MCF 10A (cell line): ENCODE measurements around the gene PGK1. TPM values are rescaled to one million over a fixed set of nuclear protein-coding genes. Genes with fewer than 3 reads are reported as not detected.

Source experiments
- BruUV-seq: library from RNA; stranded (reverse); fragments of 400-500 nt; replicated peaks from 2 replicates; lab custom pipeline; 2021; lab: Mats Ljungman, UMichigan
- CTCF ChIA-PET: fragments of 300-600 bp; sonication (Branson Sonifier 250); formaldehyde crosslinking; extraction: SDS; loops from one replicate; lab custom pipeline; 2021; ENCODE audit warnings: antibody characterized with exemption, inconsistent platforms; lab: Yijun Ruan, JAX
- POLR2A ChIA-PET: fragments of 300-600, 350-650 bp; sonication (Branson Sonifier 250); formaldehyde crosslinking; extraction: SDS; loops from one replicate; lab custom pipeline; 2020; ENCODE audit warnings: antibody characterized with exemption, inconsistent platforms; lab: Yijun Ruan, JAX
- DNase-seq: peaks from one replicate; pipeline ENCODE4 v3.0.0-alpha.2; 2018; ENCODE audit not compliant: unreplicated experiment
- H3K27ac Mint-ChIP-seq: one replicate; pipeline ENCODE4 v1.8.0; 2022; ENCODE audit warnings: mild to moderate bottlenecking, low read depth, mixed read lengths; ENCODE audit not compliant: unreplicated experiment
- H3K27me3 Mint-ChIP-seq: one replicate; pipeline ENCODE4 v1.8.0; 2022; ENCODE audit warnings: mixed read lengths; ENCODE audit not compliant: insufficient read depth, unreplicated experiment
- H3K36me3 Mint-ChIP-seq: one replicate; pipeline ENCODE4 v1.8.0; 2022; ENCODE audit warnings: mild to moderate bottlenecking, moderate library complexity, mixed read lengths; ENCODE audit not compliant: insufficient read depth, unreplicated experiment
- H3K4me1 Mint-ChIP-seq: one replicate; pipeline ENCODE4 v1.8.0; 2022; ENCODE audit warnings: mixed read lengths; ENCODE audit not compliant: insufficient read depth, unreplicated experiment
- H3K4me3 Mint-ChIP-seq: one replicate; pipeline ENCODE4 v1.8.0; 2022; ENCODE audit warnings: mild to moderate bottlenecking, moderate library complexity, mixed read lengths; ENCODE audit not compliant: unreplicated experiment
- H3K9me3 Mint-ChIP-seq: one replicate; pipeline ENCODE4 v1.8.0; 2022; ENCODE audit warnings: mixed read lengths; ENCODE audit not compliant: unreplicated experiment
- CTCF ChIP-seq: fragments of 200-600 bp; IDR thresholded peaks from one replicate; pipeline ENCODE4 v1.8.0; 2022; ENCODE audit warnings: antibody characterized with exemption, mild to moderate bottlenecking; ENCODE audit not compliant: unreplicated experiment
- intact Hi-C: fragments of 100-400 bp; cut with micrococcal nuclease; formaldehyde crosslinking; loops from 2 replicates; pipeline ENCODE4 v1.14.1; 2022
- total RNA-seq: library from RNA; stranded (reverse); gene quantifications from 2 replicates; pipeline ENCODE4 v1.2.3, GENCODE V29; 2022

Gene PGK1
- total RNA-seq, 1 experiment from 2014 or later: 310 TPM

GRCh38 chrX:78102091-78102490 is 2.0 kb upstream of the PGK1 start:
- H3K27ac Mint-ChIP-seq: no peak overlapping the region
- peaks cover 14% of the 10 kb centered on the region for H3K36me3 Mint-ChIP-seq
- ChIA-PET CTCF (interaction anchor here (1.7 to 3.1 kb wide), 2 partner anchors 10 to 16 kb away, joined by 7 to 16 read pairs; no protein-coding TSS in a partner anchor), POLR2A (no interaction called here)
- intact Hi-C loops: no loop called here
- no peak for TF ChIP-seq CTCF
- peaks cover 7% of the 10 kb centered on the region for H3K4me1 Mint-ChIP-seq
- H3K9me3 Mint-ChIP-seq: peaks cover 7% of the 10 kb centered on the region
- BruUV-seq: no TSS peak
- H3K4me3 Mint-ChIP-seq: no peak overlapping the region
- DNase-seq: no peak
- H3K27me3 Mint-ChIP-seq: no peaks in the 10 kb centered on the region

DNA sequence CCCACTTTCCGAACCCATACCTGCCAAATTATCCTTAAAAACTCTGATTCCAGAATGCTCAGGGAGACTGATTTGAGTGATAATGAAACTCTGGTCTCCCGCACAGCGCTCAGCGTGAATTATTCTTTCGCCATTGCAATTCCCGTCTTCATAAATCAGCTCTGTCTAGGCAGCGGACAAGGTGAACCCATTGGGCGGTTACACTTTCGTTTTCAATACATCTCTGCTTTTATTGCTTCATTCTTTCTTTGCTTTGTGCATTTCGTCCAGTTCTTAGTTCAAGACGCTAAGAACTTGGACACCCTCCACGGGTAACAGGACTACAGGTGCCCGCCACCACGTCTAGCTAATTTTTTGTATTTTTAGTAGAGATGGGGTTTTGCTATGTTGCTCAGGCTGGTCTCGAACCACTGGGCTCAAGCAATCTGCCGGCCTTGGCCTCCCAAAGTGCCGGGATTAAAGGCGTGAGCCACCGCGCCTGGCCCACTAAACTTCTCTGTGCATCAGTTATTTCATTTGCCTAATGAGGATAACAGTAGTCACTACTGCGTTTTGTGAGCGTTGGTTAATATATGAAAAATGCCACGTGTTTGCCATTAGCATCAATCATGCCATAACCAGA is 936 bp upstream of the PGK1 start:
- ChIA-PET CTCF (interaction anchor here (0.8 to 3.1 kb wide), 3 partner anchors 11 to 444 kb away, joined by 4 to 16 read pairs (median 7); no protein-coding TSS in a partner anchor), POLR2A (interaction anchor here (0.5 to 1.6 kb wide), 4 partner anchors 10 to 506 kb away, joined by 3 to 5 read pairs (median 4); partner anchors contain the start of gene MAGT1)
- H3K36me3 Mint-ChIP-seq: peaks cover 14% of the 10 kb centered on the region
- peaks cover 7% of the 10 kb centered on the region for H3K9me3 Mint-ChIP-seq
- H3K4me1 Mint-ChIP-seq: peaks cover 14% of the 10 kb centered on the region
- H3K27ac Mint-ChIP-seq: peak overlapping the region; percentile 86
- intact Hi-C loops: no loop called here
- no peak for TF ChIP-seq CTCF
- DNase-seq: no peak
- TSS peak; percentile 87 for BruUV-seq
- H3K27me3 Mint-ChIP-seq: no peaks in the 10 kb centered on the region
- H3K4me3 Mint-ChIP-seq: peak overlapping the region; percentile 78

- peaks cover 7% of the 10 kb centered on the region for H3K9me3 Mint-ChIP-seq
- no peak for TF ChIP-seq CTCF
- H3K4me1 Mint-ChIP-seq: peaks cover 21% of the 10 kb centered on the region
- H3K36me3 Mint-ChIP-seq: peaks cover 14% of the 10 kb centered on the region
- peak overlapping the region; percentile 86 for H3K27ac Mint-ChIP-seq
- POLR2A ChIA-PET: interaction anchor here (0.6 to 2.0 kb wide), 8 partner anchors 11 to 378 kb away, joined by 3 to 15 read pairs (median 4); partner anchors contain the start of genes COX7B and MAGT1
- CTCF ChIA-PET: interaction anchor here (1.2 to 1.6 kb wide), 3 partner anchors 18 to 204 kb away, joined by 3 to 7 read pairs (median 4); no protein-coding TSS in a partner anchor
- H3K4me3 Mint-ChIP-seq: peak overlapping the region; percentile 78
- intact Hi-C loops: no loop called here
- no peaks in the 10 kb centered on the region for H3K27me3 Mint-ChIP-seq
- peak; percentile 78 for DNase-seq
- TSS peak; percentile 40 for BruUV-seq
Measured at GRCh38 chrX:78104447-78105176, 564 bp downstream of the PGK1 start.
